HG03575 (cell line): ENCODE measurements around the gene SPHK1.

Experiments
- ATAC-seq: cut with Tn5 transposase; IDR thresholded peaks from one replicate; pipeline ENCODE4 v1.9.1; 2021; ENCODE audit not compliant: unreplicated experiment, insufficient number of reproducible peaks, low FRiP score; ENCODE audit errors: extremely low read depth

SPHK1 gene

DNA sequence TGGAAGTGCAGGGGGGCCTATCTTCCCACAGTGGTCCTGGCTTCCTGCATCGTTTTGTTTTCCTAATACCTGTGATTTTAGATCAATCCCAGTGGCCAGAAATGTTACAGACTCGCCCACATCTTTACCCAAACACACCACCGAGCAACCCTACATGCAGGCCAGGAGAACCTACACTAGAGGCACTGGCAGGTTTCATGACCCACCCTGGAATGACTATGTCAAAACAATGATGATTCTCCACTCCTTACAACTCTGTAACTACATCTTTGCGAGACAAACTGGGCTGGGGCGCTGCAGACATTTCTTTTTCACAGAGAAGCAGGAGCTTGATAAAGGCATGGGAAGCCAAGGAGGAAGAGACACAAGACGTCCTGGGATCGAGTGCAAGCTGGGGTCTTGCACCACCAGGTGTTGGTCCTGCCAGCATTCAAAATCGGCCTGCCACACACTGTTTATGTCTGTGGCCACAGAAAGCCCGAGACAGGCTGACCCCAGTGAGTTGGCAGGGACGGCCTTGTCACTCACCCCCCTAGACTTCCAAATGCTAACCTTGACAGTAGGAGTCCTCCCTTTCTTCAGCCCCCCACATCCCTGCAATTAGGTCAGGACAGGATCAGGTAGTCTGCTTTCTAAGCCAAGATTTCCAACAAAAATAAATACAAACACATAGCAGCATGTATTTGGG lies 36.1 kb downstream of the SPHK1 start:
- no peak for ATAC-seq

DNA sequence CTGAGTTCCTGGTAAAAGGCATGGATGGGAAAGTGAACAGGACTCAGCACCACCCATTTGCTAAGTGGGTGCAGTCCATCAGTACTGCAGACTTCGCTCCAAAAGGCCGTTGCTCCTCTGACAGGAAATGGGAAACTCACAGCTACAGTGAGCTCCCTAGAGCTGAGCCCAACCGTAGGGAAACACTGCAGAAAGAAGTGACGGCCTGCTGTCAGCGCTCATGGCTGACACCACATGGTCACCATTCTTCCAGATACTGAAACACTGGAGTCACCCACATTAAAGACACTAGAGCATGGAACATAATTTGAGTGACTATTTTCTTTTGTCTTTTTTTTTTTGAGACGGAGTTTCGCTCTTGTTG lies 36.6 kb downstream of the SPHK1 start:
- no peak for ATAC-seq

- ATAC-seq, result no peak
Measured at GRCh38 chr17:76422406-76422805, 38.0 kb downstream of the SPHK1 start.

DNA sequence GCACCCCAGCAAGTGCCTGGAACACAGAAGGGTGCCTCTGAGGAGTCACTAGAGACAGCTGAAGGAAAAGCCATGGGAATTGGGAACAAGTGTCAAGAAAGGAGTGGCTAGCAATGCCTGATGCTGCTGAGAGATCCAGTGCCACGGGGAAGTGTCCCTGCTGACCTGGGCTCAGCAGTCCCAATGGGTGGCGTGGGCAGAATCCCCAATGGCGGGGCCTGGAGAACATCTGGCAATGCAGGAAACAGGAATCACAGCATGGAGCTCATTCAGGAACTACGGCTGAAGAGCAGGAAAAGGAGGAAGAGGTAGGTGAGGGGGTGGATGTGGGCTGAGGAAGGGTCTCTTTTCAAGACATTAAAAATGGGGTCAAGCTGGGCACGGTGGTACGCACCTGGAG lies 38.5 kb downstream of the SPHK1 start:
- ATAC-seq, result no peak

DNA sequence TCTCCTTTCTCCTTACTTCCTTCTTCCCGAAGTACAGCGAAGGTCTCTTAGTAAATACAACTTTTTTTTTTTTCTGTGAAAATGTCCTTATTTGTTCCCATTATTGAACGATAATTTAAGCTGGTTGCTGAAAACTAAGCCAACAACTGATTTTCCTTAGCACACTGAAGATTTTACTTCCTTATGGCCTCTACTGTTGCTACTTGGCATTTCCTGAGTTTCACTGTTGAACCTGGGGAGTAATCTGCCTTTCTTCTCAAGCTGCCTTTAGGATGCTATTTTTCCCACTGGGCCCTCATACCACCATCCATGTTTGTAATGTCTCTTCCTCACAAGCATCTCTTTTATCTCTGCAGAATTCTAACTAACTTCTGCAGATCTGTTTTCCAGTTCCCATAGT lies 42.4 kb downstream of the SPHK1 start:
- no peak for ATAC-seq

DNA sequence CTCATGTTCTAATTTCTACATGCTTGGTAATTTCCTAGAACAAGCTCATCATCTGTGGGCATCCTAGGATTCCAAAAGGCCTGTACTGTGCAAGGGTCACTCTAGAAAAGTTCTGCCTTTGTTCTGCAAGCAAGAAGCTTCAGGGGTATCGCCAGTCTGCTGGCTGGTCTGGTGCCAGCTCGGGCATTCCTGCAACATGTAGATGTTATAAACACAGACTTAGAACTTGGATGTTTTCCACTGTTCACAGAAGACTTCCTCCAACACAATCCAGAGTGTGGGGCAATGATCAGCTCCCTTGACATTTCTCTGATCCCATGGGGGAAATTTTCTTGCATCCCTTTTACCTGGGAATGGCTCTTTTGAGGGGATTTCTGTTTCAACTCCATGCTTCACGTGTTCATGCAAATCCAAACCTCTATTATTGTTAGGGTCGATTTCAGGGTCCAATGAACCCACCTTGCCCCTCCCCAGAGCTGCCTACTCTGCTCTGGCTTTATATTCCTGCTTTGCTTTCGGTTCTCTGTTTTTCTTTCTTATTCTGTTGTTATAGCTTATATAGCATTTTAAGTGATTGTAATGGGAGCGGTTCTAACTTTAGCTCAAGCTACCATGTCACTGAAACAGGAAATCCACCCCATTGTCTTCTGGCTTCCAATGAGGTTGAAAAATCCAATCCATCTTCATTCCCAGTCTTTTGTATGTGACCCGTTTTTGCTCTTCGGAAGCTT lies 43.3 kb downstream of the SPHK1 start:
- no peak for ATAC-seq

- ATAC-seq, result no peak
Measured at GRCh38 chr17:76428511-76428910, 44.1 kb downstream of the SPHK1 start.

DNA sequence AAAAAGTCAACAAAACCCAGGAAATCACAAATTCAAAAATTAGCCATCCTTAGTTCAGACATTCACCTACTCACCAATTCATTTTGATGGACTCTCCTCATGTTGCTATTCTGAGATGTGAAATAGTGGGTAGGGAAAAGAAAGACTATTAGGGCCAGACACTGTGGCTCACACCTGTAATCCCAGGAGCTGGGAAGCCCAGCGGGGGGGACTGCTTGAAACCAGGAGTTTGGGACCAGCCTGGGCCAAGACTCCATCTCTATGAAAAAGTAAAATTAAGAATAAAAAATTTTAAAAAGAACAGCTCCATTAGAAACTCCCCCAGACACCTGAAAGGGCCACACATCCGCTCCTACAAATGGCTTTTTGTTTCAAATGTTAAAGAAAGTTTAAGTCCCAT lies 47.1 kb downstream of the SPHK1 start:
- no peak for ATAC-seq

- ATAC-seq, result no peak
Measured at GRCh38 chr17:76432004-76432403, 47.6 kb downstream of the SPHK1 start.

DNA sequence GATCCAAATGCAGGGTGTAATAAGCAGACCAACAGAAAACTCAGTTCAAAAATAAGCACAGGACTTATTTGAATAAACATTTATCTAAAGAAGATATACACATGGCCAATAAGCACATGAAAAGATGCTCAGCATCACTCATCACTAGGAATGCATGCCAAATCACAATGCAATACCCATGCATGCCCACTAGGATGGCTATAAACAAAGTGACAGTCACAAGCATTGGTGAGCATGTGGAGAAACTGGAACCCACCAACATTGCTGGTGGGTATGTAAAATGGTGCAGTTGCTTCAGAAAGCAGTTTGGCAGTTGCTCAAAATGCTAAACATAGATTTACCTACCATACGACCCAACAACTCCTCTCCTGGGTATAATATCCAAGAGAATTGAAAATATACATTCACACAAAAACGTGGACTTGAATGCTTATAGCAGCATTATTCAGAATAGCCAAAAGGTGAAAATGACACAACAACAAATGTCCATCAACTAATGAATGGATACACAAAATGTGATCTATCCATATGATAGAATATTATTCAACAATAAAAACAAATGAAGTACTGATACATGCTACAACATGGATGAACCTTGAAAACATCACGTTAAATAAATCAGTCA lies 48.4 kb downstream of the SPHK1 start:
- ATAC-seq, result no peak

DNA sequence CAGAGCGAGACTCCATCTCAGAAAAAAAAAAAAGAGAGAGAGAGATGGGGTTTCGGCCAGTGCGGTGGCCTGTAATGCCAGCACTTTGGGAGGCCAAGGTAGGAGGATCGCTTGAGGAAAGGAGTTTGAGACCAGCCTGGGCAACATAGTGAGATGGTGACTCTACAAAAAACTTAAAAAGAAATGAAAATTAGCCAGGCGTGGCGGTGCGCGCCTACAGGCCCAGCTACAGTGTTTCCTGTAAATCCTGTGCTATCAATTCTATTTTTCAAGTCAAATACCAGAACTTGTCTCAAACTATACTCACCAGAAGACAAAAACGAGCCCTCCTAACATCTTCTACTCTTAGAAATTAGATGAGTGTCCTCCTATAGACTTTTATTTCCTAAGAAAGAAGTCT lies 49.3 kb downstream of the SPHK1 start:
- ATAC-seq, result no peak

GRCh38 chr17:76434870-76435269 lies 50.5 kb downstream of the SPHK1 start:
- ATAC-seq, result no peak

DNA sequence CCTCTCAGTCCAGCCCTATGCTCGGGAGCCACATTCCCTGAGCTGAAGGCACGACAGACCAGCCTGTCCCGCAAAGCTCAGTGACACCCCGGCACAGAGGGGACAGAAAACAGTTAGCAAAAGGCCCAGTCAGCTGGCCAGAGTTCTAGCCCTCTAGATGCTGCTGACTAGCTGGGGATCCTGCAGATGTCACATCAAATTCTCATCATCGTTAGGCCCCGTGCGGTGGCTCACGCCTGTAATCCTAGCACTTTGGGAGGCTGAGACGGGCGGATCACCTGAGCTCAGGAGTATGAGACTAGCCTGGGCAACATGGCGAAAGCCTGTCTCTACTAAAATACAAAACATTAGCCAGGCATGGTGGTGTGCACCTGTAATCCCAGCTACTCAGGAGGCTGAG lies 51.3 kb downstream of the SPHK1 start:
- no peak for ATAC-seq
